Tibial nerve (tissue), 4 donors: ENCODE measurements around the gene INO80B. TPM values are rescaled to one million over a fixed set of nuclear protein-coding genes. Genes with fewer than 3 reads are reported as not detected.
A peak's percentile ranks its signal among the peaks of the same experiment; 100 is the strongest.

Experiments
- DNase-seq, 2 donors: peaks; one replicate each; pipeline ENCODE4 v3.0.0-alpha.2; 2019; ENCODE audit warnings: low spot score in 2 of 2
- H3K27ac ChIP-seq, 4 donors: fragments of 200-600 bp; sonication (generic) in 3 of 4; one replicate each; pipeline ENCODE4 v1.5.1; 2017 to 2019; ENCODE audit warnings: mild to moderate bottlenecking in 1 of 4
- H3K27me3 ChIP-seq, 2 donors: fragments of 200-600 bp; sonication (generic) in 1 of 2; one replicate each; pipeline versions ENCODE4 v1.5.1 to v1.6.0; 2017 to 2019
- H3K36me3 ChIP-seq, 3 donors: fragments of 200-600 bp; sonication (generic); one replicate each; pipeline ENCODE4 v1.5.1; 2018 to 2019
- H3K4me1 ChIP-seq, 4 donors: fragments of 200-600 bp; sonication (generic) in 3 of 4; one replicate each; pipeline ENCODE4 v1.5.1; 2017 to 2019
- H3K4me3 ChIP-seq, 4 donors: fragments of 200-600 bp; sonication (generic) in 3 of 4; one replicate each; pipeline ENCODE4 v1.5.1; 2017 to 2019; ENCODE audit warnings: mild to moderate bottlenecking in 1 of 4, moderate library complexity in 1 of 4
- H3K9me3 ChIP-seq, 4 donors: fragments of 200-600 bp; sonication (generic) in 3 of 4; one replicate each; pipeline ENCODE4 v1.5.1; 2017 to 2019
- CTCF ChIP-seq, 5 experiments: fragments of 200-600 bp in 3 of 5; fragments of 450-650 bp in 2 of 5; sonication (generic) in 3 of 5; IDR thresholded peaks; one replicate each; pipeline ENCODE4 v1.5.1; 2016 to 2019; ENCODE audit warnings: antibody characterized with exemption in 5 of 5, mild to moderate bottlenecking in 3 of 5, moderate library complexity in 2 of 5
- EP300 ChIP-seq, 2 donors: sonication (generic); formaldehyde crosslinking; IDR thresholded peaks; one replicate each; pipeline ENCODE4 v1.6.1; 2017; ENCODE audit warnings: antibody characterized with exemption in 2 of 2, mild to moderate bottlenecking in 1 of 2
- POLR2A ChIP-seq, 2 donors: fragments of 450-650 bp; IDR thresholded peaks; one replicate each; pipeline ENCODE4 v1.6.1; 2017; ENCODE audit warnings: antibody characterized with exemption in 2 of 2, mild to moderate bottlenecking in 2 of 2, moderate library complexity in 2 of 2
- WGBS, 2 donors: methylation state at CpG; one replicate each; pipeline ENCODE4 v1.1.5; 2018; 5-methylcytosine and 5-hydroxymethylcytosine counted together
- total RNA-seq, 4 donors: library from RNA; depleted of rRNA; stranded (reverse); fragments of >200 nt; gene quantifications; one replicate each; pipeline ENCODE4 v1.1.0, GENCODE V29; 2016

INO80B gene
- total RNA-seq, 4 donors from 2014 or later = 15.1 to 40.6 (median 27.5) TPM

- DNase-seq = peak; percentile 42 to 44
- Histone ChIP-seq H3K4me1 (peaks cover 0 to 40% (median 12%) of the 10 kb centered on the region in 4 donors), H3K9me3 (no peaks in the 10 kb centered on the region), H3K36me3 (no peaks in the 10 kb centered on the region), H3K27me3 (no peaks in the 10 kb centered on the region), H3K4me3 (peak overlapping the region; percentile 53 to 75 (median 58)), H3K27ac (peak overlapping the region; percentile 26 to 82 (median 70))
- 4 to 8% methylated on average over 23 to 30 of the region's 66 CpGs for WGBS, 2 donors
- TF ChIP-seq EP300 (IDR thresholded peaks at IDR 0.05) (no peak), POLR2A (IDR thresholded peaks at IDR 0.05) (no peak), CTCF (IDR thresholded peaks at IDR 0.05) (peak; percentile 15 to 72 (median 50))
Observed at GRCh38 chr2:74414881-74415761, 39.8 kb upstream of the INO80B start.

GRCh38 chr2:74415762-74416395 lies 39.0 kb upstream of the INO80B start:
- Histone ChIP-seq H3K27ac (peak overlapping the region in 2 of 4 donors; percentile 73 to 82), H3K9me3 (no peaks in the 10 kb centered on the region), H3K4me3 (peak overlapping the region; percentile 53 to 75 (median 58)), H3K36me3 (no peaks in the 10 kb centered on the region), H3K4me1 (peaks cover 0 to 45% (median 13%) of the 10 kb centered on the region in 4 donors), H3K27me3 (no peaks in the 10 kb centered on the region)
- 56 to 63% methylated on average over 29 to 33 of the region's 35 CpGs for WGBS, 2 donors
- DNase-seq = no peak
- TF ChIP-seq CTCF (IDR thresholded peaks at IDR 0.05) (no peak), POLR2A (IDR thresholded peaks at IDR 0.05) (no peak), EP300 (IDR thresholded peaks at IDR 0.05) (no peak)

- Histone ChIP-seq H3K27me3 (no peaks in the 10 kb centered on the region), H3K9me3 (no peaks in the 10 kb centered on the region), H3K27ac (no peak overlapping the region), H3K4me1 (peaks cover 0 to 48% (median 16%) of the 10 kb centered on the region in 4 donors), H3K36me3 (no peaks in the 10 kb centered on the region), H3K4me3 (no peak overlapping the region)
- DNase-seq = no peak
- 51 to 54% methylated on average over 3 of the region's 3 CpGs for WGBS, 2 donors
- TF ChIP-seq CTCF (IDR thresholded peaks at IDR 0.05) (peak in 1 of 5 experiments; percentile 10), EP300 (IDR thresholded peaks at IDR 0.05) (no peak)
Observed at GRCh38 chr2:74416778-74417177, 38.1 kb upstream of the INO80B start.

- Histone ChIP-seq H3K36me3 (no peaks in the 10 kb centered on the region), H3K4me3 (no peak overlapping the region), H3K4me1 (peaks cover 0 to 52% (median 19%) of the 10 kb centered on the region in 4 donors), H3K9me3 (no peaks in the 10 kb centered on the region), H3K27ac (no peak overlapping the region), H3K27me3 (no peaks in the 10 kb centered on the region)
- TF ChIP-seq EP300 (IDR thresholded peaks at IDR 0.05) = no peak
- no peak for TF ChIP-seq CTCF (IDR thresholded peaks at IDR 0.05)
- no peak for TF ChIP-seq POLR2A (IDR thresholded peaks at IDR 0.05)
- WGBS, 2 donors = 79 to 87% methylated on average over 3 of the region's 3 CpGs
- DNase-seq = no peak
Observed at GRCh38 chr2:74417197-74417596, 37.7 kb upstream of the INO80B start.

GRCh38 chr2:74417763-74418162 lies 37.1 kb upstream of the INO80B start:
- no peak overlapping the region for H3K27ac ChIP-seq
- no peak for DNase-seq
- no peak for TF ChIP-seq POLR2A (IDR thresholded peaks at IDR 0.05)
- TF ChIP-seq EP300 (IDR thresholded peaks at IDR 0.05) = no peak
- no peak for TF ChIP-seq CTCF (IDR thresholded peaks at IDR 0.05)
- WGBS, 2 donors = 88 to 89% methylated on average over 6 of the region's 6 CpGs
- H3K9me3 ChIP-seq = no peaks in the 10 kb centered on the region
- peaks cover 0 to 57% (median 21%) of the 10 kb centered on the region in 4 donors for H3K4me1 ChIP-seq
- H3K27me3 ChIP-seq = no peaks in the 10 kb centered on the region
- H3K36me3 ChIP-seq = no peaks in the 10 kb centered on the region
- H3K4me3 ChIP-seq = no peak overlapping the region
